IPS DF 6.9 (cell line): ENCODE measurements around the gene CRY1.
"Not testable (repeated sequence)": the region's sequence is repeated elsewhere in the genome, so short reads cannot be mapped to it uniquely, and the experiment has no call there.

Source experiments
- DNase-seq: peaks from one replicate; pipeline ENCODE4 v3.0.0-alpha.2; 2013; ENCODE audit warnings: low read depth, low spot score
- H3K27ac ChIP-seq: one replicate; pipeline ENCODE4 v1.5.1; 2013; ENCODE audit warnings: low read length, control low read depth
- H3K27me3 ChIP-seq: 2 replicates; pipeline ENCODE4 v1.6.1; 2013; ENCODE audit warnings: mild to moderate bottlenecking, low read length; ENCODE audit not compliant: control insufficient read depth, insufficient read depth
- H3K36me3 ChIP-seq: 2 replicates; pipeline ENCODE4 v1.6.1; 2013; ENCODE audit warnings: low read length; ENCODE audit not compliant: control insufficient read depth, insufficient read depth
- H3K4me1 ChIP-seq: 2 replicates; pipeline ENCODE4 v1.6.1; 2013; ENCODE audit warnings: low read length; ENCODE audit not compliant: control insufficient read depth, insufficient read depth
- H3K4me3 ChIP-seq: 2 replicates; pipeline ENCODE4 v1.5.1; 2013; ENCODE audit warnings: mild to moderate bottlenecking, low read length
- H3K9me3 ChIP-seq: 2 replicates; pipeline ENCODE4 v1.6.1; 2013; ENCODE audit warnings: low read length, inconsistent platforms; ENCODE audit not compliant: control insufficient read depth, insufficient read depth
- WGBS: extraction: QIAGEN DNeasy Blood & Tissue Kit; methylation state at CpG from one replicate; pipeline ENCODE4 v1.1.7; 2013; ENCODE audit warnings: mixed read lengths, missing lambda C conversion rate; ENCODE audit not compliant: insufficient read length, insufficient coverage; 5-methylcytosine and 5-hydroxymethylcytosine counted together

CRY1 gene

DNA sequence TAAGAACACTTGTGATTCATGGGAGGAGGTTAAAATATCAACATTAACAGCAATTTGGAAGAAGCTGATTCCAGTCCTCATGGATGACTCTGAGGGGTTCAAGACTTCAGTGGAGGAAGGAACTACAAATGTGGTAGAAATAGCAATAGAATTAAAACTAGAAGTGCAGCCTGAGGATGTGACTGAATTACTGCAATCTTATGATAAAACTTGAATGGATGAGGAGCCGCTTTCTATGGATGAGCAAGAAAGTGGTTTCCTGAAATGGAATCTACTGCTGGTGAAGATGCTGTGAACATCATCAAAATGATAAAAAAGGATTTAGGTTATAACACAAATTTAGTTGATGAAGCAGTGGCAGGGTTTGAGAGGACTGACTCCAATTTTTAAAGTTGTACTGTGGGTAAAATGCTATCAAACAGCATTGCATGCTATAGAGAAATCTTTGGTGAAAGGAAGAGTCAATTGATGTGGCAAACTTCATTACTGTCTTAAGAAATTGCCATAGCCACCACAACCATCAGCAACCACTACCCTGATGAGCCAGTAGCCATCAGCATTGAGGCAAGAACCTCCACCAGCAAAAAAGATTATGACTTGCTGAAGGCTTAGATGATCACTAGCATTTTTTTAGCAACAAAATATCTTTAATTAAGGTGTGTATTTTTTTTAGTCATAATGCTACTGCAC, 80.5 kb downstream of the CRY1 start:
- H3K36me3 ChIP-seq: no peaks in the 10 kb centered on the region
- H3K4me1 ChIP-seq: no peaks in the 10 kb centered on the region
- H3K4me3 ChIP-seq: no peak overlapping the region
- WGBS: no CpG with 5 or more reads among the region's 1 CpG
- H3K27ac ChIP-seq: no peak overlapping the region
- no peak for DNase-seq
- no peaks in the 10 kb centered on the region for H3K9me3 ChIP-seq
- H3K27me3 ChIP-seq: no peaks in the 10 kb centered on the region

DNA sequence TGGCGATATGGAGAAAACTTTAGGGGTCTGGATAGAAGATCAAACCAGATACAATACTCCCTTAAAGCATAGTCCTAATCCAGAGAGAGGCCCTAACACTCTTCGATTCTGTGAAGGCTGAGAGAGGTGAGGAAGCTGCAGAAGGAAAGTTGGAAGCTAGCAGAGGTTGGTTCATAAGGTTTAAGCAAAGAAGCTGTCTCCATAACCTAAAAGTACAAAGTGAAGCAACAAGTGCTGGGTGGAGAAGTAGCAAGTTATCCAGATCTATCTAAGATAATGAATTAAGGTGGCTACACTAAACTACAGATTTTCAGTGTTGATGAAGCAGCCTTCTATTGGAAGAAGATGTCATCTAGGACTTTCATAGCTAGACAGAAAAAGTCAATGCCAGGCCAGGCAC, 81.8 kb downstream of the CRY1 start:
- Histone ChIP-seq H3K4me1 (no peaks in the 10 kb centered on the region), H3K9me3 (no peaks in the 10 kb centered on the region), H3K4me3 (no peak overlapping the region), H3K27ac (no peak overlapping the region), H3K27me3 (no peaks in the 10 kb centered on the region), H3K36me3 (no peaks in the 10 kb centered on the region)
- no CpG with 5 or more reads among the region's 2 CpGs for WGBS
- DNase-seq: no peak

DNA sequence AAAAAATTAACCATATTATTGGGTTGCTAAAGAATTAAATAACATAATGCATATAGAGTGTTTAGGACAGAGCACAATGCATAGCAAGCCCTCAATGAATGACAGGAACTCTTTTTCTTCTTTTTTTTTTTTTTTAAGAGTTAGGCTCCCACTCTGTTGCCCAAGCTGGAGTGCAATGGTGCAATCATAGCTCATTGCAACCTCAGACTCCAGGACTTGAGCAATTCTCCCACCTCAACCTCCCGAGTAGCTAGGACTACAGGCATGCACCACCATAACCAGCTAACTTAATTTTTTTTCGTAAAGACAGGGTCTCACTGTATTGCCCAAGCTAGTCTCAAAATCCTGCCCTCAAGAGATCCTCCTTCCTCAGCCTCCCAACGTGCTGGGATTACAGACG, 85.9 kb downstream of the CRY1 start:
- H3K36me3 ChIP-seq: no peaks in the 10 kb centered on the region
- no peak overlapping the region for H3K4me3 ChIP-seq
- no peaks in the 10 kb centered on the region for H3K9me3 ChIP-seq
- no CpG with 5 or more reads among the region's 4 CpGs for WGBS
- no peaks in the 10 kb centered on the region for H3K4me1 ChIP-seq
- no peak for DNase-seq
- H3K27ac ChIP-seq: no peak overlapping the region
- H3K27me3 ChIP-seq: no peaks in the 10 kb centered on the region

DNA sequence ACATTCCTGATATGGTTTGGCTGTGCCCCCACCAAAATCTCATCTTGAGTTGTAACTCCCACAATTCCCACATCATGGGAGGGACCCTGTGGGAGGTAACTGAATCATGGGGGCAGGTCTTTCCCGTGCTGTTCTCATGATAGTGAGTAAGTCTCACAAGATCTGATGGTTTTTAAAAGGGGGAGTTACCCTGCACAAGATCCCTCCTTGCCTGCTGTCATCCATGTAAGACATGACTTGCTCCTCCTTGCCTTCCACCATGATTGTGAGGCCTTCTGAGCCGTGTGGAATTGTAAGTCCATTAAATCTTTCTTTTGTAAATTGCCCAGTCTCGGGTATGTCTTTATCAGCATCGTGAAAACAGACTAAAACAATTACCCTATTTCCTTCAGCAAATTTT, 90.7 kb downstream of the CRY1 start:
- H3K27ac ChIP-seq, DNase-seq: not testable (repeated sequence)
- WGBS: no CpG with 5 or more reads among the region's 4 CpGs

DNA sequence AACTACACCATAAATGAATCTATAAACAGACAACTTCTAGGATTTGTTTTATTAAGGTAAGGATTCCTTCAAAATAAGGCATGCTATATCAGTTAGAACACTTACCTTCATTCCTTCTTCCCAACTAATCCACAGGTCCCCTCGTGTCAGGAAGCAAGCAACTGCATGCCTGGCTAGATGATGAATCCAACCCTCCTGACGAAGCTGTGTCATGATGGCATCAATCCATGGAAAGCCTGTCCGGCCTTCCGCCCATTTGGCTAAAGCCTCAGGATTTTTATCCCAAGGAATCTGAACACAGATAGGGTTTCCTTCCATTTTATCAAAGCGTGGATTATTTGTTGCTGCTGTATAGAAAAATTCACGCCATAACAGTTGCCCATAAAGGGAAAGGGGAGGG, 93.9 kb downstream of the CRY1 start:
- DNase-seq: no peak
- no peaks in the 10 kb centered on the region for H3K27me3 ChIP-seq
- no peaks in the 10 kb centered on the region for H3K4me1 ChIP-seq
- no CpG with 5 or more reads among the region's 6 CpGs for WGBS
- H3K9me3 ChIP-seq: no peaks in the 10 kb centered on the region
- no peaks in the 10 kb centered on the region for H3K36me3 ChIP-seq
- no peak overlapping the region for H3K4me3 ChIP-seq
- no peak overlapping the region for H3K27ac ChIP-seq

More for the DNA sequence above, 90.7 kb downstream of the CRY1 start:
- not testable (repeated sequence) for H3K36me3 ChIP-seq, H3K9me3 ChIP-seq, H3K27me3 ChIP-seq, H3K4me3 ChIP-seq, H3K4me1 ChIP-seq

DNA sequence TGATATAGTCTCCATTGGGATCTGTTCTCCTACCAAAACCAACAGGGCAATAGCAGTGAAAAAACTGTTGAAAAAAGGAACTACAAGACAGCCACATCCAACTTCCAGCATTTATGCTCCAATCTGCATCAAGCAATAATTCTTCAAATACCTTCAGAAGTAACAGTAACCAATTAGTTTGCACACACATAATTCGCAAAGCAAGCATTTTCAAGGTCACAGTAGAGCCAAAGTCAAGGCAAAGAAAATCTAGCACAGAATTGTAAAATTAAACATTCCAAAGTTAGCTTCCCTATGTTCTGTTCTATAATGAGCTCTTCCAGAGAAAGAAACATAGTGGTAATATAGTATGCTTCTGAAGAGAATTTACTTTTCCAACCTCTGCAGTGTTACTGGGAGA, 95.4 kb downstream of the CRY1 start:
- no peaks in the 10 kb centered on the region for H3K36me3 ChIP-seq
- no peak overlapping the region for H3K27ac ChIP-seq
- no peak overlapping the region for H3K4me3 ChIP-seq
- DNase-seq: no peak
- H3K27me3 ChIP-seq: no peaks in the 10 kb centered on the region
- H3K9me3 ChIP-seq: no peaks in the 10 kb centered on the region
- no peaks in the 10 kb centered on the region for H3K4me1 ChIP-seq
- no CpG with 5 or more reads among the region's 1 CpG for WGBS

DNA sequence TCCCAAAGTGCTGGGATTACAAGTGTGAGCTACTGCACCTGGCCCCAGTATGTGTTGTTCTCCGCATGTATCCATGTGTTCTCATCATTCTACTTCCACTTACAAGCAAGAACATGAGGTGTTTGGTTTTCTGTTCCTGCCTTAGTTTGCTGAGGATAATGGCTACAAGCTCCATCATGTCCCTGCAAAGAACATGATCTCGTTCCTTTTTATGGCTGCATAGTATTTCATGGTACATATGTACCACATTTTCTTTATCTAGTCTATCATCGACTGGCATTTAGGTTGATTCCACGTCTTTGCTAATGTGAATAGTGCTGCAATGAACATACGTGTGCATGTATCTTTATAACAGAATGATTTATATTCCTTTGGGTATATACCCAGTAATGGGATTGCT, 97.2 kb downstream of the CRY1 start:
- H3K4me1 ChIP-seq, DNase-seq, H3K9me3 ChIP-seq, H3K36me3 ChIP-seq, H3K27ac ChIP-seq, H3K4me3 ChIP-seq, H3K27me3 ChIP-seq: not testable (repeated sequence)
- WGBS: no CpG with 5 or more reads among the region's 5 CpGs

DNA sequence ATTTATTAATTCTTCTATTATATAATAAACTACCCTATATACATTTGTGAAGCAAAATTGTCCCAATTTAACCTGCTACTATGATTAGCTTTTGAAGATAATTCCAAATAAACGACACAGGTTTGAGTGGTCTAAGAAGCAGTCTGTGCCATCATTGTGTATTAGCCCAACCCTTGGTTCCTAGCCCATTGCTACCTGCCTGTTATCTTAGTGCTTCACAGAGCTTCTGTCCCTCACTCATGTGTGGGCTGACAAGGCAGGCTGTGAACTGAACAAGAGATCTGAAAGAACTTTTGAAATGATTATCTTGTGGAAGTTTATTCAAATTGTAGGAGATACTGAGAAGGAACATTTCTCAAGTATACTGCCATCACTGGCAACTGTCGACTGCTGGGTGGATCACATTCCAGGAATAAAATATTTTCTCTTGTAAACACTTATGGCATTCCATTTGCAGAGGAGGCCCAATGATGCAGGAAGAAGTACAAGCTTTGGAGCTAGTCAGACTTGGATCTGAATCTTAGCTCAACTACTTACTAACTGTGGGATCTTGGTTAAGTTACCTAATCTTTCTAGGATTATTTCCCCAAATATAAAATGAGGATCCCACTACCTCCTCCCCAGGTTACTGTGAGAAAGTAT, 98.6 kb downstream of the CRY1 start:
- Histone ChIP-seq H3K9me3 (no peaks in the 10 kb centered on the region), H3K27me3 (no peaks in the 10 kb centered on the region), H3K27ac (no peak overlapping the region), H3K4me3 (no peak overlapping the region), H3K36me3 (no peaks in the 10 kb centered on the region), H3K4me1 (no peaks in the 10 kb centered on the region)
- WGBS: no CpG with 5 or more reads among the region's 2 CpGs
- DNase-seq: no peak

DNA sequence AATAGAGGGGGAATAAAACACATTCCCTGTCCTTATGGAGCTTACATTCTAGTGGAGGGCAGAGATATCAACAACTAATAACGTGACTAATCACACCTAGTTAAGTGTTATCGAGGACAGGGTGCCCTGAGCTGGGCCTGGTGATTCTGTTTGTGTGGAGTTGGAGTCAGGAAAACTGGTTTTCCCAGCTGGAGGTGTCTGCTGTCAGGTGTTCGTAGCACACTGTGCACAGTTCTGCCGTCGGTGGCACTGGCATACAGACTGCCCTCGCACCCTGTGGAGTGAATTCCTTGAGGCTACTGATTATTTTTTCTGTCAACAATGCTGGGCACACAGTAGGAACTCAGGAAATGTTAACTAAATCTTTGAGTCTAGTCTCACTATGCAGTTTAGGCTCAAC, 105.5 kb downstream of the CRY1 start:
- Histone ChIP-seq H3K4me3 (no peak overlapping the region), H3K27me3 (no peaks in the 10 kb centered on the region), H3K36me3 (no peaks in the 10 kb centered on the region), H3K4me1 (peaks cover 3% of the 10 kb centered on the region; the same call in 1 of the 2 replicates), H3K27ac (no peak overlapping the region), H3K9me3 (no peaks in the 10 kb centered on the region)
- no peak for DNase-seq
- WGBS: no CpG with 5 or more reads among the region's 6 CpGs

DNA sequence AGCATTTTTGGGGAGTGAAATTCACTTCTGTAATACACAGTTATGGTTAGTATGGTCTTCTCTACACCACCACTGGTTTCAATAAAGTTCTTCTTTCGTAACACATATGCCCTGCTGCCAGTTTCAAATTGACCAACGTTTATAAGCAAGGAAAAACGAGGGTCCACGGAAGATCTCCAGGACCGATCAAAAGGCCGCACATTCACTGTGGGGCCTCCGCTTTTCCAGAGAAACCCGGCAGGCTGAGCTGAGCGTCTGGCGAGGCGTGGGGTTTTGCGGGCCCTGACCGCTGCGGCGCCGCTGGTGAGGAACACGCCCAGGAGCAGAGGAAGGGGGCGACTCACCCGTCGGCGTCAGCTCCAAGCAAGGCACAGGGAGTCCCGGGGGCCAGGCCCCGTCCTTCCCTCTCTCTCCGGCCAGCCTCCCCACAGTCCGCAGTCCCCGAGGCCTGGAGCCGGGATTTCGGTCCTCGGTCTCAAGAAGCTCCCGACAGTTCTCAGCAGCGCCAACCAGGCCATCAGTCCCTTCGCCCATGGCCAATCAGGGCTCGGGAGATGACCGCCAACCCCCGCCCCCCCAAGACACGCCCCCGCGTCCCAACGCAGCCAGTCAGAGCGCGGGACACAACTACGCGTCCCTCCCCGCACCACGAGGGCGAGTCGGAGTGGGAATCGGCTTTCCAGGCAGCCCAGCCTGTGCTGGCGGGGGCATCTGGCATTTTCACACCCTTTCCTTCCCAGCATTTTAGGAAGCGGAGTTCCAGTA, 106.5 kb downstream of the CRY1 start, which contains the start of gene MTERF2:
TSS of gene MTERF2 (minus strand) at position 522 of the 765 bp plus-strand sequence. CDS start 8,432 bp downstream, outside the sequence.
- Histone ChIP-seq H3K4me1 (peaks cover 3% of the 10 kb centered on the region; the same call in 1 of the 2 replicates), H3K36me3 (no peaks in the 10 kb centered on the region), H3K9me3 (no peaks in the 10 kb centered on the region), H3K27me3 (no peaks in the 10 kb centered on the region), H3K4me3 (peak within 1 kb of the TSS; percentile 75), H3K27ac (no peak within 1 kb of the TSS)
- no CpG with 5 or more reads among the region's 50 CpGs for WGBS
- peak; percentile 72 for DNase-seq
